ENCODE results near the gene ARHGDIB.

- TF ChIP-seq POLR2A (IDR thresholded peaks at IDR 0.05), result no peak
- TF ChIP-seq, protein P1, sequence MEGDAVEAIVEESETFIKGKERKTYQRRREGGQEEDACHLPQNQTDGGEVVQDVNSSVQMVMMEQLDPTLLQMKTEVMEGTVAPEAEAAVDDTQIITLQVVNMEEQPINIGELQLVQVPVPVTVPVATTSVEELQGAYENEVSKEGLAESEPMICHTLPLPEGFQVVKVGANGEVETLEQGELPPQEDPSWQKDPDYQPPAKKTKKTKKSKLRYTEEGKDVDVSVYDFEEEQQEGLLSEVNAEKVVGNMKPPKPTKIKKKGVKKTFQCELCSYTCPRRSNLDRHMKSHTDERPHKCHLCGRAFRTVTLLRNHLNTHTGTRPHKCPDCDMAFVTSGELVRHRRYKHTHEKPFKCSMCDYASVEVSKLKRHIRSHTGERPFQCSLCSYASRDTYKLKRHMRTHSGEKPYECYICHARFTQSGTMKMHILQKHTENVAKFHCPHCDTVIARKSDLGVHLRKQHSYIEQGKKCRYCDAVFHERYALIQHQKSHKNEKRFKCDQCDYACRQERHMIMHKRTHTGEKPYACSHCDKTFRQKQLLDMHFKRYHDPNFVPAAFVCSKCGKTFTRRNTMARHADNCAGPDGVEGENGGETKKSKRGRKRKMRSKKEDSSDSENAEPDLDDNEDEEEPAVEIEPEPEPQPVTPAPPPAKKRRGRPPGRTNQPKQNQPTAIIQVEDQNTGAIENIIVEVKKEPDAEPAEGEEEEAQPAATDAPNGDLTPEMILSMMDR (IDR thresholded peaks at IDR 0.05 in 4 of 5, conservative IDR thresholded peaks at IDR 0.05 in 1 of 5), result no peak
Measured at GRCh38 chr12:14896521-14897169, 64.8 kb downstream of the ARHGDIB start.

All from gastrocnemius medialis (tissue), 4 donors.